BJ (cell line): ENCODE data around the gene MORC1. TPM values are rescaled to one million over a fixed set of nuclear protein-coding genes. Genes with fewer than 3 reads are reported as not detected.

Source experiments
- CTCF ChIA-PET: fragments of 350-600 bp; formaldehyde crosslinking; extraction: SDS; loops from one replicate; lab custom pipeline; 2021; ENCODE audit warnings: antibody characterized with exemption, inconsistent platforms; lab: Yijun Ruan, JAX
- POLR2A ChIA-PET: fragments of 300-600 bp; sonication (Branson Sonifier 250); formaldehyde crosslinking; extraction: SDS; loops from one replicate; lab custom pipeline; 2021; ENCODE audit warnings: antibody characterized with exemption; lab: Charles Lee
- DNase-seq: peaks from one replicate; pipeline ENCODE4 v3.0.0-alpha.2; 2011; ENCODE audit warnings: low read depth
- H3K27me3 ChIP-seq: 2 replicates; pipeline ENCODE4 v1.6.0; 2011; ENCODE audit warnings: low read length; ENCODE audit not compliant: control insufficient read depth, insufficient read depth
- H3K36me3 ChIP-seq: 2 replicates; pipeline ENCODE4 v1.5.1; 2011; ENCODE audit warnings: low read length; ENCODE audit not compliant: control insufficient read depth, insufficient read depth
- H3K4me3 ChIP-seq: 2 replicates; pipeline ENCODE4 v1.5.1; 2011; ENCODE audit warnings: low read depth, mild to moderate bottlenecking, control low read depth, low read length
- polyA plus RNA-seq: library from polyadenylated mRNA; depleted of rRNA; stranded (reverse); fragments of >200 nt; gene quantifications from 2 replicates; pipeline ENCODE4 v1.2.3, GENCODE V29; 2011
- TF ChIP-seq, protein P1 (sequence below): IDR thresholded peaks from 2 replicates; pipeline ENCODE4 v1.5.1; 2011; ENCODE audit warnings: low read depth, mild to moderate bottlenecking, control low read depth, inconsistent platforms, low read length, moderate library complexity; ENCODE audit not compliant: insufficient read depth

Gene MORC1
- polyA plus RNA-seq, 1 experiment = not detected

DNA sequence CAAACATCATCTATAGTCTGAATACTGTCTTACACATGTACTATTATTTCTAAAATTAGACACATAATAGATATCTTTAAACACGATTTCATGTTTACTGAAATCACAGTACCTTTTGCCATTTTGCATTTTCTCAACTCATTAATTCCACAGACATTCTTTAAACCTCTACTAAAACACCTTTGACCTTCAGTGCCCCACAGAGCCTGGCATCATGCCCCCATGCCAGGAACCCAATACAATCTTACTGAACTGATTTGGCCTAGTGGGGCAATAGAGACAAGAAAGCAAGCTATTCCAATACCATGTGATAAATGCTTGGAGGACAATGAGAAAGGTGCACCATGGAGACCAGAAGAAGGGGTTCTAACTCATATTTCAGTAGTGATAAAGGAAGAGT is 144.9 kb downstream of the MORC1 start:
- DNase-seq = no peak
- POLR2A ChIA-PET = no interaction called here
- TF ChIP-seq, protein P1, sequence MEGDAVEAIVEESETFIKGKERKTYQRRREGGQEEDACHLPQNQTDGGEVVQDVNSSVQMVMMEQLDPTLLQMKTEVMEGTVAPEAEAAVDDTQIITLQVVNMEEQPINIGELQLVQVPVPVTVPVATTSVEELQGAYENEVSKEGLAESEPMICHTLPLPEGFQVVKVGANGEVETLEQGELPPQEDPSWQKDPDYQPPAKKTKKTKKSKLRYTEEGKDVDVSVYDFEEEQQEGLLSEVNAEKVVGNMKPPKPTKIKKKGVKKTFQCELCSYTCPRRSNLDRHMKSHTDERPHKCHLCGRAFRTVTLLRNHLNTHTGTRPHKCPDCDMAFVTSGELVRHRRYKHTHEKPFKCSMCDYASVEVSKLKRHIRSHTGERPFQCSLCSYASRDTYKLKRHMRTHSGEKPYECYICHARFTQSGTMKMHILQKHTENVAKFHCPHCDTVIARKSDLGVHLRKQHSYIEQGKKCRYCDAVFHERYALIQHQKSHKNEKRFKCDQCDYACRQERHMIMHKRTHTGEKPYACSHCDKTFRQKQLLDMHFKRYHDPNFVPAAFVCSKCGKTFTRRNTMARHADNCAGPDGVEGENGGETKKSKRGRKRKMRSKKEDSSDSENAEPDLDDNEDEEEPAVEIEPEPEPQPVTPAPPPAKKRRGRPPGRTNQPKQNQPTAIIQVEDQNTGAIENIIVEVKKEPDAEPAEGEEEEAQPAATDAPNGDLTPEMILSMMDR = no peak
- Histone ChIP-seq H3K36me3 (no peaks in the 10 kb centered on the region), H3K4me3 (no peak overlapping the region), H3K27me3 (no peaks in the 10 kb centered on the region)
- CTCF ChIA-PET = no interaction called here

DNA sequence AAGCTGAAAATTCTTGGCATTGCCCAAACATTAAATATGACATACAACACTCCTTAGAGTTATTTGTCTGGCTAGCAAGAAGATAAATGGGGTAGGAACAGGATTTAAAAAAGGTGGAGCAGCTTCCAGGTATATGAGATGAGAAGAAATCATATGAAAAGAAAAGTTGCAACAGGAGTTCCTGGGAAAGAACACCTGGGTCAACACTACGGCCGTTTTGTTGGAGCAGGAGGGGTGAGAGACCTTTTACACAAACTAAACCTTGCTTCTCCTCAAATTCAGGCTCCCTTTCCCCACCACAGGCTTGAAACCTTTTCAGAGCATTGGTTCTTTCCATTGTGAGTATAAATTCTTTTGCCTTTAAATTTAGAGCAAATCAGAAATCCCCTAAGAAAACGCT is 145.5 kb downstream of the MORC1 start:
- Histone ChIP-seq H3K4me3 (no peak overlapping the region), H3K36me3 (no peaks in the 10 kb centered on the region), H3K27me3 (no peaks in the 10 kb centered on the region)
- POLR2A ChIA-PET = no interaction called here
- no peak for DNase-seq
- TF ChIP-seq, protein P1 = no peak
- CTCF ChIA-PET = no interaction called here

DNA sequence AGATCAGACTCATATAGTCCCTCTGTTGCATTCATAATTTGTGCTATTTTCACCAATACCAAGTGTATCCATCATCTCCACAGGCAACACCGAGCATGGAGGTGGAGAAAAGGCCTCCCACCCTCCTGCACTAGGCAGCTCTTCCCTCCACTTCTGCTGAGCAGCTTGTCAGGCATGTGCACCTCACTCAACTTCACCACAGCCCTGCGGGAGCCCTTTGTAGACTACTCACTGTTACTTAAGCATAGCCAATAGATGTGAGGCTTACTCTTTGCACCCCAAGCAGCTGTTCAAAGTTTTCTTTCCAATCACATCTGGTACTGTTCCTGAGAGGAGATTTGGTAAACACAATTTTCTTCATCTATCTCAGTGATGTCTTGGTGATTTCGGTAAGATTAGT is 147.4 kb downstream of the MORC1 start:
- H3K36me3 ChIP-seq = no peaks in the 10 kb centered on the region
- TF ChIP-seq, protein P1 = no peak
- POLR2A ChIA-PET = no interaction called here
- H3K27me3 ChIP-seq = no peaks in the 10 kb centered on the region
- CTCF ChIA-PET = no interaction called here
- DNase-seq = no peak
- no peak overlapping the region for H3K4me3 ChIP-seq

DNA sequence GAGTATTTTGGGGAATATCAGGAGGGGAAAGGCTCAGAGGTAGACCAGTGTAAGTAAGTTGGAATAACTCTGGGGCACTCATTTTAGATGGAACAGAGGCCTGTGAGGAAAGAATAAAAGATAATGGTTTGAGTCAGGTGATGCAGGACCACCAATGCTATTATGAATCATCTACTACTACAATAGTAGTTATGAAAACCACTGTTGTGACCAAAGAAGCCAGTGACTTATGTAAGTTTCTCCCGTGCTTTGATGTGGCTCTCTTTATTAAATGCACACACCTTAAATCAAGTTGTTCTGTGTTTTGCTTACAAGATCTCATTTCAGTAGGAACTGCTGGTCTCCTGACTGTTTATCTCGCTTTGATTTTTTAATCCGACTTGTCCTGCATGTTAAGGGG is 151.2 kb downstream of the MORC1 start:
- TF ChIP-seq, protein P1 = no peak
- H3K4me3 ChIP-seq = no peak overlapping the region
- no peak for DNase-seq
- H3K36me3 ChIP-seq = no peaks in the 10 kb centered on the region
- H3K27me3 ChIP-seq = no peaks in the 10 kb centered on the region
- CTCF ChIA-PET = no interaction called here
- POLR2A ChIA-PET = no interaction called here

DNA sequence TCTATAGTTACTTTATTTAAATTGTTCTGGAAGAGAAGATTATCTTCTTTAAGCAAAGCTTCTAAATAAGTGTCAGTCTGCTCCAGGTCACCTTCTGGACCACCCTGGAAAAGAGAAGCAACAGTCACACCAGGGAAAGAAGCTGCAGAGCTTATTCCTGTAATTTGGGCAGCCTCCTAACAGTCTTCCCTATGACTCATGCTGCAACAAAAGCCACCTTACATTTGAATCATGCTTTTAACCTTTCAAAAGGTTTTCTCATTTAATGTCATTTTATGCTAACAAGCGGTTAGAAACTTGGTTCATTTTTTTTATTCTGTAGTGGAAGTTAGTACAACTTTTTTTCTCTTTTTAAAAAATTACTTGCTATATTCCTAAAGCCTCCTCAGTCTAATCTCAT is 158.9 kb downstream of the MORC1 start:
- no peak for DNase-seq
- CTCF ChIA-PET = no interaction called here
- H3K4me3 ChIP-seq = no peak overlapping the region
- no peaks in the 10 kb centered on the region for H3K27me3 ChIP-seq
- TF ChIP-seq, protein P1 = no peak
- POLR2A ChIA-PET = no interaction called here
- H3K36me3 ChIP-seq = no peaks in the 10 kb centered on the region
